Testis (tissue), 2 donors: Measurements from ENCODE around the gene TCF12.

Experiments
- POLR2A ChIP-seq: fragments of 450-650 bp; IDR thresholded peaks from one replicate; pipeline ENCODE4 v1.6.1; 2017; ENCODE audit warnings: antibody characterized with exemption, mild to moderate bottlenecking, moderate library complexity
- TF ChIP-seq, protein P1 (sequence below), 3 experiments: fragments of 450-650 bp in 2 of 3; fragments of 200-600 bp in 1 of 3; sonication (generic) in 1 of 3; IDR thresholded peaks; one replicate each; pipeline ENCODE4 v1.5.1; 2016 to 2019; ENCODE audit warnings: antibody characterized with exemption in 3 of 3, mild to moderate bottlenecking in 2 of 3, moderate library complexity in 1 of 3

DNA sequence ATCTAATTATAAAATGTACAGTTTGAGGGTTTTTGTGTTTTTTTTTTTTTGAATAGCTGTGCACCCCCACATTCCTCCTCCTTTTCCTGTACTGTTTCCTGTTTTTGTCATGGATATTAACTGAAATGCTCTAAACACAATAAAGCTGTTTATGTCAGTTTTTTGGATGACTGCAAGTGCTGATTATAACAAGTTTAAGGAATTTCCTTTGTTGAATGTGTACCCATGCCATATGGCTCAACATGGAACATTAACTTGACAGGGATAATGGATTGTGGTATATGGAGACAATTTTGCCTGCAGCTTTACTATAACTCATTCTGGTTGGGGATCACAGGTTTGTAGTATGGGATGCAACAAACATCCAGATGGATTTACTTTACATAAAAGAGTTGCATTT, 216.4 kb downstream of the TCF12 start:
- TF ChIP-seq, protein P1, sequence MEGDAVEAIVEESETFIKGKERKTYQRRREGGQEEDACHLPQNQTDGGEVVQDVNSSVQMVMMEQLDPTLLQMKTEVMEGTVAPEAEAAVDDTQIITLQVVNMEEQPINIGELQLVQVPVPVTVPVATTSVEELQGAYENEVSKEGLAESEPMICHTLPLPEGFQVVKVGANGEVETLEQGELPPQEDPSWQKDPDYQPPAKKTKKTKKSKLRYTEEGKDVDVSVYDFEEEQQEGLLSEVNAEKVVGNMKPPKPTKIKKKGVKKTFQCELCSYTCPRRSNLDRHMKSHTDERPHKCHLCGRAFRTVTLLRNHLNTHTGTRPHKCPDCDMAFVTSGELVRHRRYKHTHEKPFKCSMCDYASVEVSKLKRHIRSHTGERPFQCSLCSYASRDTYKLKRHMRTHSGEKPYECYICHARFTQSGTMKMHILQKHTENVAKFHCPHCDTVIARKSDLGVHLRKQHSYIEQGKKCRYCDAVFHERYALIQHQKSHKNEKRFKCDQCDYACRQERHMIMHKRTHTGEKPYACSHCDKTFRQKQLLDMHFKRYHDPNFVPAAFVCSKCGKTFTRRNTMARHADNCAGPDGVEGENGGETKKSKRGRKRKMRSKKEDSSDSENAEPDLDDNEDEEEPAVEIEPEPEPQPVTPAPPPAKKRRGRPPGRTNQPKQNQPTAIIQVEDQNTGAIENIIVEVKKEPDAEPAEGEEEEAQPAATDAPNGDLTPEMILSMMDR (IDR thresholded peaks at IDR 0.05) = no peak
- no peak for TF ChIP-seq POLR2A
